HepG2 (cell line): ENCODE data around the gene POLR1C. TPM values are rescaled to one million over a fixed set of nuclear protein-coding genes. Genes with fewer than 3 reads are reported as not detected.

Experiments used
- AHR ChIP-seq: IDR thresholded peaks from 2 replicates; pipeline ENCODE4 v1.6.1; 2018; ENCODE audit warnings: missing genetic modification reagents, missing compliant biosample characterization
- BCLAF1 ChIP-seq: fragments of 450-650 bp; IDR thresholded peaks from 2 replicates; pipeline ENCODE4 v1.6.1; 2017; ENCODE audit warnings: mild to moderate bottlenecking
- ELK4 ChIP-seq: sonication (generic); formaldehyde crosslinking; IDR thresholded peaks from 2 replicates; pipeline ENCODE4 v1.9.0; 2021; ENCODE audit warnings: missing genetic modification reagents, borderline replicate concordance
- MIXL1 ChIP-seq: IDR thresholded peaks from 2 replicates; pipeline ENCODE4 v1.6.1; 2016
- NCOA5 ChIP-seq: sonication (generic); formaldehyde crosslinking; IDR thresholded peaks from 2 replicates; pipeline ENCODE4 v1.4.0; 2020; ENCODE audit warnings: missing genetic modification reagents
- TFE3 ChIP-seq: IDR thresholded peaks from 2 replicates; pipeline ENCODE4 v1.6.1; 2016
- THAP9 ChIP-seq: sonication (generic); formaldehyde crosslinking; IDR thresholded peaks from 2 replicates; pipeline ENCODE4; 2020; ENCODE audit warnings: missing genetic modification reagents, mild to moderate bottlenecking, borderline replicate concordance
- ZBTB7B ChIP-seq: sonication (generic); formaldehyde crosslinking; IDR thresholded peaks from 2 replicates; pipeline ENCODE4 v1.4.0; 2020; ENCODE audit warnings: missing genetic modification reagents
- ZNF101 ChIP-seq: sonication (generic); formaldehyde crosslinking; IDR thresholded peaks from 2 replicates; pipeline ENCODE4 v1.4.0; 2020; ENCODE audit warnings: mild to moderate bottlenecking, low read depth, missing genetic modification reagents, borderline replicate concordance
- ZNF263 ChIP-seq: sonication (generic); formaldehyde crosslinking; IDR thresholded peaks from 2 replicates; pipeline ENCODE4 v1.4.0; 2020; ENCODE audit warnings: missing genetic modification reagents
- ZNF317 ChIP-seq: sonication (generic); formaldehyde crosslinking; IDR thresholded peaks from 2 replicates; pipeline ENCODE4 v1.5.0; 2020; ENCODE audit warnings: mild to moderate bottlenecking, missing genetic modification reagents
- ZNF598 ChIP-seq: sonication (generic); formaldehyde crosslinking; IDR thresholded peaks from 2 replicates; pipeline ENCODE4 v1.5.1; 2020; ENCODE audit warnings: mild to moderate bottlenecking, missing genetic modification reagents, borderline replicate concordance
- ZNF652 ChIP-seq: IDR thresholded peaks from 2 replicates; pipeline ENCODE4 v1.6.1; 2016; ENCODE audit warnings: low read depth, borderline replicate concordance
- ZSCAN30 ChIP-seq: sonication (generic); formaldehyde crosslinking; IDR thresholded peaks from 2 replicates; pipeline ENCODE4 v1.5.0; 2020; ENCODE audit warnings: mild to moderate bottlenecking, missing genetic modification reagents
- polyA plus RNA-seq, 8 experiments: library from polyadenylated mRNA; depleted of rRNA in 3 of 8; stranded (reverse) in 7 of 8; unstranded in 1 of 8; fragments of >200 nt; fragmentation: Illumina TruSeq in 4 of 8; extraction: Trizol in 4 of 8; gene quantifications; 2 replicates each; pipeline versions ENCODE4 v1.2.1 to v1.2.3, GENCODE V29; 2011 to 2016; ENCODE audit warnings: low read depth in 4 of 8, missing spikeins in 1 of 8, mixed read lengths in 1 of 8; ENCODE audit not compliant: insufficient read depth in 1 of 8
- total RNA-seq, 5 experiments: library from RNA; depleted of rRNA; stranded (reverse); fragments of >200 nt; fragmentation: Illumina TruSeq; extraction: Trizol; gene quantifications; 2 replicates each; pipeline ENCODE4 v1.2.3, GENCODE V29; 2016; ENCODE audit warnings: low read depth in 1 of 5
- TF ChIP-seq, protein P1 (sequence below): sonication (generic); formaldehyde crosslinking; conservative IDR thresholded peaks from 2 replicates; pipeline ENCODE4 v1.8.1; 2023; ENCODE audit warnings: missing genetic modification reagents

Gene POLR1C
- total and polyA plus RNA-seq, 2 of the 13 experiments (the other 11 are each of a cell fraction or from before 2014, with no cell fraction given): 62.6 to 72.2 TPM

DNA sequence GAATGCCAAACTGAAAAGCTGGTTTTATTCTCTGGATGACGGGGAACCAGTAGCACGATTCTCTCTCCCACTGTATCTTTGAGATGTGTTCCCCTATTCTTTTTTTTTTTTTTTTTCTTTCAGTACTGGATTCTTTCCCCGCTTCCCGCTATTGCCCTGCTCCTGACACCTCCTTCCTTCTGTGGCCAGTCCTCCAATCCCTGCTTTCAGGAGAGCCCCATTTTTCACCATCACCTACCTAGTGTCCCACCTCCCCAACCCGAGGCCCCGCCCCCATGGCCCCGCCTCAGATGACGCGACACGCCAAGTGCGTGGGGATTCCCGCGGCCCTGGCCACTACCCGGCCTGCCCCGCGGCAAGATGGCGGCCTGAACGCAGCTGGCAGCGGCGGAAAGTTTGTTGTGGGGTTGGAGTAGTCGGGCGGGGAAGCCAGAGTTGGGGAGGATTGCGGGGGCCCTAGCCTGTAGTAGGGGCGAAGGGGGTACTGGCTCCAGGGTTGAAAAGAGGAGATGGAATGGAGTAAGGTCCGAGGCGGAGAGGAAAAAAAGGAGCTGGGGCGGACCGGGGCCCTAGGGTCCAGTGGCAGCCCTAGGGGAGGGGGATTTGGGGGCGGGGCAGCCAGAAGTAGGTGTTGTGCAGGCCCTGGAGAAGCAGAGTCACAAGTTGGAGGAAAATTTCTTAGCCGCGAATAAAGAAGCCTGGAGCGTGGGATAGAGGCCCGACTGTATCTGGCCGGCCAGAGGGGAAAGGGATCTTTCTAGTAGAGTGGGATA, 39.5 kb upstream of the POLR1C start, which contains the start of gene TJAP1 (continued):
- TF ChIP-seq THAP9 (CRISPR knock-in tag) (peak; percentile 54; the same call in 1 of the 2 replicates), ZNF317 (CRISPR knock-in tag) (0 out of 2 replicates have a peak, but pooled peaks have one; percentile 25), MIXL1 (CRISPR knock-in tag) (no peak), ZNF101 (no peak), TFE3 (CRISPR knock-in tag) (0 out of 2 replicates have a peak, but pooled peaks have one; percentile 20), NCOA5 (CRISPR knock-in tag) (no peak), ZBTB7B (no peak), ZNF652 (no peak), ZNF598 (CRISPR knock-in tag) (no peak), ZNF263 (CRISPR knock-in tag) (no peak), AHR (no peak; the same call in 1 of the 2 replicates), ZSCAN30 (CRISPR knock-in tag) (no peak), BCLAF1 (no peak), ELK4 (CRISPR knock-in tag) (no peak)
- TF ChIP-seq, protein P1, sequence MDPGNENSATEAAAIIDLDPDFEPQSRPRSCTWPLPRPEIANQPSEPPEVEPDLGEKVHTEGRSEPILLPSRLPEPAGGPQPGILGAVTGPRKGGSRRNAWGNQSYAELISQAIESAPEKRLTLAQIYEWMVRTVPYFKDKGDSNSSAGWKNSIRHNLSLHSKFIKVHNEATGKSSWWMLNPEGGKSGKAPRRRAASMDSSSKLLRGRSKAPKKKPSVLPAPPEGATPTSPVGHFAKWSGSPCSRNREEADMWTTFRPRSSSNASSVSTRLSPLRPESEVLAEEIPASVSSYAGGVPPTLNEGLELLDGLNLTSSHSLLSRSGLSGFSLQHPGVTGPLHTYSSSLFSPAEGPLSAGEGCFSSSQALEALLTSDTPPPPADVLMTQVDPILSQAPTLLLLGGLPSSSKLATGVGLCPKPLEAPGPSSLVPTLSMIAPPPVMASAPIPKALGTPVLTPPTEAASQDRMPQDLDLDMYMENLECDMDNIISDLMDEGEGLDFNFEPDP (CRISPR knock-in tag): no peak
